Esophagus mucosa (tissue), 1 donor: ENCODE data around the gene ADK. TPM values are rescaled to one million over a fixed set of nuclear protein-coding genes. Genes with fewer than 3 reads are reported as not detected.
"Not testable (repeated sequence)": the region's sequence is repeated elsewhere in the genome, so short reads cannot be mapped to it uniquely, and the experiment has no call there.

Experiments used
- ATAC-seq: fragments of 200-7000 bp; cut with Tn5 transposase; one replicate; pipeline ENCODE4 v1.9.1; 2020
- total RNA-seq: library from RNA; stranded (reverse); gene quantifications from one replicate; pipeline ENCODE4 v1.2.4, GENCODE V29; 2023
- donor health status: DM: yes; HTN: yes; CAD: no.

ADK gene
- 50.8 TPM for total RNA-seq

GRCh38 chr10:74150990-74151878 is at the start of gene ADK:
ADK (plus strand) TSS chr10:74151221; CDS start chr10:74151279, 58 bp downstream.
- ATAC-seq = peak; percentile 98

- no peak for ATAC-seq
Measured at GRCh38 chr10:74103560-74104258, 47.3 kb upstream of the ADK start.

- ATAC-seq = no peak
Measured at GRCh38 chr10:74104480-74104879, 46.5 kb upstream of the ADK start.

GRCh38 chr10:74104996-74105395 is 46.0 kb upstream of the ADK start:
- ATAC-seq = no peak

GRCh38 chr10:74107391-74107790 is 43.6 kb upstream of the ADK start:
- ATAC-seq = no peak

- ATAC-seq = no peak
Measured at GRCh38 chr10:74109452-74109851, 41.6 kb upstream of the ADK start.

- no peak for ATAC-seq
Measured at GRCh38 chr10:74110120-74110519, 40.9 kb upstream of the ADK start.

- ATAC-seq = no peak
Measured at GRCh38 chr10:74111799-74112198, 39.2 kb upstream of the ADK start.

- ATAC-seq = peak; percentile 67
Measured at GRCh38 chr10:74113546-74113945, 37.5 kb upstream of the ADK start.

- no peak for ATAC-seq
Measured at GRCh38 chr10:74114041-74114448, 37.0 kb upstream of the ADK start.

GRCh38 chr10:74117738-74118137 is 33.3 kb upstream of the ADK start:
- no peak for ATAC-seq

GRCh38 chr10:74118804-74119203 is 32.2 kb upstream of the ADK start:
- ATAC-seq = peak; percentile 78

GRCh38 chr10:74120911-74121310 is 30.1 kb upstream of the ADK start:
- ATAC-seq = no peak

GRCh38 chr10:74121368-74121767 is 29.7 kb upstream of the ADK start:
- ATAC-seq = no peak

GRCh38 chr10:74122060-74122459 is 29.0 kb upstream of the ADK start:
- no peak for ATAC-seq

GRCh38 chr10:74123081-74123480 is 27.9 kb upstream of the ADK start:
- ATAC-seq = no peak

GRCh38 chr10:74133923-74134820 is 16.8 kb upstream of the ADK start:
- no peak for ATAC-seq

- no peak for ATAC-seq
Measured at GRCh38 chr10:74135452-74135851, 15.6 kb upstream of the ADK start.

GRCh38 chr10:74137992-74138391 is 13.0 kb upstream of the ADK start:
- ATAC-seq = no peak

GRCh38 chr10:74138596-74138995 is 12.4 kb upstream of the ADK start:
- not testable (repeated sequence) for ATAC-seq

- ATAC-seq = no peak
Measured at GRCh38 chr10:74139981-74140380, 11.0 kb upstream of the ADK start.

- ATAC-seq = no peak
Measured at GRCh38 chr10:74140553-74140952, 10.5 kb upstream of the ADK start.

GRCh38 chr10:74145133-74145532 is 5.9 kb upstream of the ADK start:
- ATAC-seq = no peak
